GM23338 (cell line): Measurements from ENCODE around the gene ACP3.

Experiments used
- EZH2 ChIP-seq: fragments of 200-600 bp; sonication (generic); IDR thresholded peaks from one replicate; pipeline ENCODE4 v1.8.0; 2017; ENCODE audit warnings: antibody characterized with exemption, mild to moderate bottlenecking, low read depth; ENCODE audit not compliant: unreplicated experiment
- POLR2AphosphoS5 ChIP-seq: IDR thresholded peaks from 2 replicates; pipeline ENCODE4 v1.6.1; 2016; ENCODE audit warnings: antibody characterized with exemption, low read depth
- STAT1 ChIP-seq: IDR thresholded peaks from one replicate; pipeline ENCODE4 v1.6.1; 2016; ENCODE audit warnings: antibody characterized with exemption; ENCODE audit not compliant: unreplicated experiment
- TF ChIP-seq, protein P1 (sequence below), 2 experiments: fragments of 200-600 bp in 1 of 2; sonication (generic) in 1 of 2; conservative IDR thresholded peaks; 2 replicates each; pipeline versions ENCODE4 v1.5.1 to v1.6.1; 2016 to 2017; ENCODE audit warnings: antibody characterized with exemption in 2 of 2, low read depth in 2 of 2, mild to moderate bottlenecking in 2 of 2, moderate library complexity in 1 of 2

DNA sequence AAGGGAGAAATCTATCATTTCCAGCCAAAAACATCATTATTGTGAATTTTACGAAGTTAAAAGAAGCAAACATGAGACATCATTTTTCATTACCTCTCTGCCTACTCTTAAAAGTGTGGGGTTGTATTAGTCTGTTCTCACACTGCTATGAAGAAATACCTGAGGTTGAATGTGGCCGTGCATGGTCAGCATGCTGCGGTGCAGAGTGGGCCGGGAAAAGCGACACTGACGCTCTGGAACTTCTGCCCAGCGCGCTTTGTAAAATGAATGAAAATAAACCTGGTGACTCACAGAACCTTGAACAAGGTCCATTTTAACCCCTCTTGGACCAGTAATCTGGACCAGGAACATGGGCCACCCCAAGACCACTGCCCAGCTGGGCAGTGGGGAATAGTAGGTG lies 69.1 kb downstream of the ACP3 start:
- TF ChIP-seq, protein P1, sequence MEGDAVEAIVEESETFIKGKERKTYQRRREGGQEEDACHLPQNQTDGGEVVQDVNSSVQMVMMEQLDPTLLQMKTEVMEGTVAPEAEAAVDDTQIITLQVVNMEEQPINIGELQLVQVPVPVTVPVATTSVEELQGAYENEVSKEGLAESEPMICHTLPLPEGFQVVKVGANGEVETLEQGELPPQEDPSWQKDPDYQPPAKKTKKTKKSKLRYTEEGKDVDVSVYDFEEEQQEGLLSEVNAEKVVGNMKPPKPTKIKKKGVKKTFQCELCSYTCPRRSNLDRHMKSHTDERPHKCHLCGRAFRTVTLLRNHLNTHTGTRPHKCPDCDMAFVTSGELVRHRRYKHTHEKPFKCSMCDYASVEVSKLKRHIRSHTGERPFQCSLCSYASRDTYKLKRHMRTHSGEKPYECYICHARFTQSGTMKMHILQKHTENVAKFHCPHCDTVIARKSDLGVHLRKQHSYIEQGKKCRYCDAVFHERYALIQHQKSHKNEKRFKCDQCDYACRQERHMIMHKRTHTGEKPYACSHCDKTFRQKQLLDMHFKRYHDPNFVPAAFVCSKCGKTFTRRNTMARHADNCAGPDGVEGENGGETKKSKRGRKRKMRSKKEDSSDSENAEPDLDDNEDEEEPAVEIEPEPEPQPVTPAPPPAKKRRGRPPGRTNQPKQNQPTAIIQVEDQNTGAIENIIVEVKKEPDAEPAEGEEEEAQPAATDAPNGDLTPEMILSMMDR (conservative IDR thresholded peaks at IDR 0.05; ENCODE audit: low read depth in 2 of 2): no peak
- no peak for TF ChIP-seq STAT1
- no peak for TF ChIP-seq POLR2AphosphoS5
- TF ChIP-seq EZH2: no peak
